ENCODE results near the gene LECT2.

LECT2 gene

DNA sequence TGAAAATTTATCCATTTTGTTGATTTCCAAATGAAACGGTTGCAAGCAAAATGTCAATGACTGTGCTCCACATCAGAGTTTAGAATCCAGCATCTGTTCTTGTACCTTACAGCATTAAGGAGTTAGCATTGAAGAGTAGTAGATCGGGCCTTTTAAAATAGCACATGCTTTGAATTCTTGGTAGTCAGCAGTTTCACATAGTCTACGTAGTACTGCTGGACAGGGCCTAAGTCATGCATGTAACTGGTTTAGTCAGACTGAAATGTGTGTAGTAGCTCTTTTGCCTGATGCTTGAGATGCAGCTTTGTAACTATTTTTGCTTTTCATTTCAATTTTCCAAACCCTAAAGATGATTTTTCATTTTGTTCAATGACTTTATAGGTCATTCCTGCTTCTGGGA, 19.8 kb downstream of the LECT2 start:
- DNase-seq (ENCODE audit: low spot score): no peak

GRCh38 chr5:135930949-135931295, 23.9 kb downstream of the LECT2 start:
- no peak for DNase-seq (ENCODE audit: low spot score)

DNA sequence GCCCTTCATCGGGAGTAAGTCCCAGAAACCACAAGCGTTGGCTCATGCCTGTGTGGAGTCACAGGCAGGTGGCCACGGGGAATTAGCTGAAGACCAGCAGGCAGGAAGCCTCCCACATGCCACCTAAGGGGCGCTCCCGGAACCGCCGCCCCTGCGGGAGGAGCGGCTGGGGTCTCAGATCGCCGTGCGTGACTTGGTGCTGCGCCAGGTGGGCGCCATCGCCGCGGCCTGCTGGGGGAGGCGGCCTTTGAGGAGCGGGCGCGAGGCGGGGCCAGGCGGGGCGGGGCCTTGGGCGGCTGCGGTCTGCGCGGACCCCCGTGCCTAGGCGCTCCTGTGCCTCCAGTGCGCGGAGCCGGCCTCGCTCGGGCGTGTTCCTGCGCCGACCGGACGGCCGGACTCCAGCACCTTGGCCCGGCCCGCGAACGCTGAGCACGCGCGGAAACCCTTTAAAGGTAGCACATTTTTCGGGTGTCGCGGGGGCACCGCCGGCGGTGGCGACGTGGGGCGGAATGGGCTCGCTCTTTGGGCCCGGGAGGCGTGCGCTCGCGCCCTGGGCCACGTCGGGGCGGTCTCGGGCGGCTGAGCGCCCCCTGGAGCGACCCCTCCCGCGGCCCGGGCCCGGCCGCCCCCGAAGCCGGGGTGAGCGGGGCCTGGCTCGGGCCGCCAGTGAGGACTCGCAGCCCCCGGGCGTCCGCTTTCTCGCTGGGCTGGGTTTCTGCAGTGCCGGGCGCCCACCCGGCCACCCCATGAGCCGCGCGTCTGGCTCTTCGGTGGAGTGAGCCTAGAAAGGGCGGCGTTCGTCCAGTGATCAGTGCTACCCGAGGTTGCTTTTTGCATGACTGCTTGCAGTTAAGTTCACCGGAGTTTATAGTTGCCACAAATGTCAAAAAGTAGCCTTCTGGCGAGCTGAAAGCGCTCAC, 24.5 kb downstream of the LECT2 start:
- peak; percentile 53 for DNase-seq (ENCODE audit: low spot score)

- DNase-seq (ENCODE audit: low spot score): no peak
These were observed 33.4 kb downstream of the LECT2 start for GRCh38 chr5:135921388-135921787.

- no peak for DNase-seq (ENCODE audit: low spot score)
These were observed 34.6 kb downstream of the LECT2 start for GRCh38 chr5:135920199-135920598.

DNA sequence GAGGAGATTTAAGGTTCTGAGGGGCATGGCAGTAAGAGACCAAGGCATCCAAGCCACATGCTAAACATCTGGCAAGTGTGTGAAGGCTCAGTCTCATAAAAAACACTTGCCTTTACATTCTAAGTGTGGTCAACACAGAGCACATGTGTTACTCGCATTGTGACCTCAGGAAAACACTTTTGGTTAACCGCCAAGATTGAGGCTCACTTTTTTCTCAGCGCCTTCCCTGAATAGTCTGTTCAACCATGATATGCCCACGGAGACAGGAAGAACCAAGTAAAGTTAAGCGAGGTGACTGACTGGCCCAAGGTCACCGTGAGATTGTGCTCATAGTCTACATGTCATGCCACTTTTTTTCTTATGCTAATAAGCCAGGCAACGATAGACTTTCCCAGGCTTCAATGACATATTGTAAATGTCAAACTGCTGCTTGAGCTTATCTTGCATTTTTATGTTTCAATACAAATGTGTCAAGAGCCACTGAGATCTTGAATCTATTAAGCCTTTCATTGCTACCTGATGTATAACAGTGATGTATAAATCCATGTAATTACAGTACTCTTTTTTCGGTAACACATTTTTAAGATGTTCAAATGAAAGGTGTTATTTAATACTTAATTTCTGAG, 38.0 kb downstream of the LECT2 start:
- no peak for DNase-seq (ENCODE audit: low spot score)

DNA sequence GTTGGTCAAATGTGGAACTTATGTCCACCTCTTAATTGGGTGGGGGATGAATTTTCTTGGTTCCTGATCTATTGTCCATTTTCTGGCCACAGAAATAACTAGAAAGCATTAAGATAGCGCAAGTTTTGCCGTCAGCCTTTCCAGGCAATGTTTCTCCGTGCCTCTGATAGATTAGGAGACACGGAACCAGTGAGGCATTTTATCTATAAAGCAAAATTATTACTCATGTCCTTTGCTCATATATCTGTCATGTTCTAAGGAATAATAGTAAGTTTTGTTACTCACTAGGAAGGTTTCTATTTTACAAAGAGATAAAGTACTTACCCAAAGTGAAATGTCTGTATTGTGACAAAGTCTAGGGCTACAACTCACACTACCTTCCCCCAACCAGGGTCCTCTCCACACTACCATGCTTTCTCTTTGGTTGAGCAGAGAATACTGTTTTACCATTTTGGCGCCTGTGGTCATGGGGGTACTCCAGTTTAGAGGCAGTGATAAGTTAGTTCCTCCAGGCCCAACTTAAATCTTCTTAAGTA, 39.2 kb downstream of the LECT2 start:
- DNase-seq (ENCODE audit: low spot score): no peak

DNA sequence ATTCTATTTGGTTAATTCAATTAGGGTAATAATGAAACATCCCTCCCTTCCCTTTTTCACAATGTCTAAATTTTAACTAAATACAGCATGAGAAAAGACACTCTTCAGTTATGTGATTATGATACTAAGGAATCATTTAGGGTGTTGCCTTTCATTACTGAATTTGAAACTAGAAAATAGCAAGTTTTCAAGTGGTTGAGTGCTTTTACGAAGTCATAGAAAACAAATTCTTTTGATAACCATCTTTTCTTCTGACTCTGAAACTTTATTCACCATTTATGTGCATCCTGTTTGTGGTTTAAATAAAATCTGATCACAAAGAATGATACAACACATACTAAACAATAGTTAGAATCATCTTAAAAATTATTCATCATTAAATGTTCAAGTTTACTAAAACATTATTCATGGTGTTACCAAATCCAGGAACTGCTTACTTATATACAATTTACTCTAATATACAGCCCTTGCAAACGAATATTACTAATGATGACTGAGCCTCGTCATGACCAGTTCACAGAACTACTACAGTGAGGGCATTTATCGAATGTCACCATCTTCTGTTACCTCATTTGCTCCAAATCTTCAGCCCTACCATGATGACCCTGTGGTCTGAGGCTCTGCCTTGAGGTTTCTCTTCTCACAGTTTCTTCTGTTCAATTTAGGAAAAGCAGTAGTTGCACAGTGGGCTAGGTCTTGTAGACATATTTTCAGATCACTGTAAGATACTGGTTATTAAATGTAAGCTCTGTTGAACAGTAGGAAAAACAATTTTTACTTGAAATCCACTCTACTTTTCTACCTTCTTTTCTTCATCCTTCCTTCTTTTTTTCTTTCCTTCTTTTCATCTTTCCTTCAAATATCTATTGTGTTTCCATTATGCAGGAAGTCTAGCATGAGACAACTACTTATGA, 40.8 kb downstream of the LECT2 start:
- DNase-seq (ENCODE audit: low spot score): no peak

DNA sequence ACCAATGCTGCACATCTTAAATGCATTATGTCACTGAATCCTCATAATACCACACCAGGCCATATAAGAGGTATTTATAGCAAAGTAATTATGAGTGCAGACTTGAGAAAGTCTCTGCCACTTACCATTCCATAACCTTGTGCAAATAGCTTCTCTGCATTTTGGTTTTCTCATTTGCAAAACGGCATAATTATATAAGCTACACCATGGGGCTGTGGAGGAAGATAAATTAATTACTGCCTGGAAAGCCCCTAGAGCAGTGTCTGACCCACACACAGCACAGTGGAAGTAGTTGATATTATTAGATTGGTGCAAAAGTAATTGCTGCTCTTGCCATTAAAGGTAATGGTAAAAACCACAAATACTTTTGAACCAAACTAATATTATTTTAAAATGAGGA, 49.6 kb downstream of the LECT2 start:
- no peak for DNase-seq (ENCODE audit: low spot score)

DNA sequence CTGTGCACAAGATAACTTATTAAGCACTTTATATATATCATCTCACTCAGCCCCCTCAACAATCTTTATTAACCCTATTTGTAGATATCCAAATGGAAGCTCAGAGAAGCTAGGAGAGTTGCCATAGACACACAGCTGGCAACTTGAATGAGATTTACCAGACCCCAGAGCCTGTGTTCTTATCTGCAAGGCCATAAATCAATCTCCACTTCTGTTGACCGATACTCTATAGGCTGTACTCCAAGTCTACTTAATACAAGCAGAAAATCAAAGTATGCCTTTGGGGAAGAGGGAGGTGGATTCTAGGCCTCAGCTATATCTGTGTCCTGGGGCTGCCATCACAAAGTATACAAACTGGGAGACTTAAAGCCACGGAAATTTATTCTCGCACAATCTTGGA, 53.1 kb downstream of the LECT2 start:
- no peak for DNase-seq (ENCODE audit: low spot score)

DNA sequence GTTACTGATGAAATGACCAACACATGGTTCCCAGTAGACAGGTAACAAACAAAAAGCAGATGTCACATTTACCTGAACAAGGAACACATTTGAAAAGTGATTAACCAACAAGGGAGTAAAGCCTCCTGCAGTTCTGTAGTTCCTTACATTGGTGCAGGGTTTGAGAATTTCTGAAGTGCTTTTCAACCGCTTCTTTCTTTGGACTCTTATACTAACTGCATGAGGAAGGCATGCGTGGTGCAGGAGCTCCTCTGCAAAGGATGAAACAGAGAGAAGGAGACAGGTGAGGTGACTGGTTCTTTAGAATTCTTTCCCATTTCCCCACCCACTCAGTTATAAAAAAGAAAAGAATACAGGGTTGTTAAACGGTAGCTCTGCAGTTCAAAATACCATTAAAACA, 54.5 kb downstream of the LECT2 start:
- DNase-seq (ENCODE audit: low spot score): no peak

GRCh38 chr5:135898651-135899050, 56.1 kb downstream of the LECT2 start:
- no peak for DNase-seq (ENCODE audit: low spot score)
